A549 (cell line): ENCODE results near the gene FGFR4.

Experiments used
- PHF8 ChIP-seq: fragments of 200-600 bp; sonication (generic); IDR thresholded peaks from 2 replicates; pipeline ENCODE4 v1.6.1; 2016; ENCODE audit warnings: low read depth, mild to moderate bottlenecking, antibody characterized with exemption, moderate library complexity, borderline replicate concordance
- TF ChIP-seq, protein P1 (sequence below): fragments of >200 bp; sonication (Bioruptor Twin); formaldehyde crosslinking; IDR thresholded peaks from 3 replicates; pipeline ENCODE4 v1.5.1; 2016
- TF ChIP-seq, protein P2 (sequence below): IDR thresholded peaks from 2 replicates; pipeline ENCODE4 v1.6.1; 2012

- TF ChIP-seq, protein P1, sequence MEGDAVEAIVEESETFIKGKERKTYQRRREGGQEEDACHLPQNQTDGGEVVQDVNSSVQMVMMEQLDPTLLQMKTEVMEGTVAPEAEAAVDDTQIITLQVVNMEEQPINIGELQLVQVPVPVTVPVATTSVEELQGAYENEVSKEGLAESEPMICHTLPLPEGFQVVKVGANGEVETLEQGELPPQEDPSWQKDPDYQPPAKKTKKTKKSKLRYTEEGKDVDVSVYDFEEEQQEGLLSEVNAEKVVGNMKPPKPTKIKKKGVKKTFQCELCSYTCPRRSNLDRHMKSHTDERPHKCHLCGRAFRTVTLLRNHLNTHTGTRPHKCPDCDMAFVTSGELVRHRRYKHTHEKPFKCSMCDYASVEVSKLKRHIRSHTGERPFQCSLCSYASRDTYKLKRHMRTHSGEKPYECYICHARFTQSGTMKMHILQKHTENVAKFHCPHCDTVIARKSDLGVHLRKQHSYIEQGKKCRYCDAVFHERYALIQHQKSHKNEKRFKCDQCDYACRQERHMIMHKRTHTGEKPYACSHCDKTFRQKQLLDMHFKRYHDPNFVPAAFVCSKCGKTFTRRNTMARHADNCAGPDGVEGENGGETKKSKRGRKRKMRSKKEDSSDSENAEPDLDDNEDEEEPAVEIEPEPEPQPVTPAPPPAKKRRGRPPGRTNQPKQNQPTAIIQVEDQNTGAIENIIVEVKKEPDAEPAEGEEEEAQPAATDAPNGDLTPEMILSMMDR, result no peak
- peak; percentile 87 for TF ChIP-seq PHF8
- TF ChIP-seq, protein P2, sequence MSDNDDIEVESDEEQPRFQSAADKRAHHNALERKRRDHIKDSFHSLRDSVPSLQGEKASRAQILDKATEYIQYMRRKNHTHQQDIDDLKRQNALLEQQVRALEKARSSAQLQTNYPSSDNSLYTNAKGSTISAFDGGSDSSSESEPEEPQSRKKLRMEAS, result no peak; the same call in none of the 2 replicates
Observed at GRCh38 chr5:177133853-177134696, 47.4 kb downstream of the FGFR4 start.
